NCI-H345 treated with DMSO at 0.1 percent for 48 hours (cell line): ENCODE measurements around the gene APPBP2.

Source experiments
- DNase-seq: peaks from one replicate; lab custom pipeline; 2025; ENCODE audit not compliant: unreplicated experiment; lab: John Stamatoyannopoulos, UW

Gene APPBP2

GRCh38 chr17:60398227-60398959, 127.6 kb downstream of the APPBP2 start:
- DNase-seq, result no peak

GRCh38 chr17:60396412-60396811, 129.6 kb downstream of the APPBP2 start:
- DNase-seq, result no peak

GRCh38 chr17:60395508-60396065, 130.5 kb downstream of the APPBP2 start:
- peak; percentile 4 for DNase-seq

GRCh38 chr17:60393840-60394723, 132.0 kb downstream of the APPBP2 start:
- no peak for DNase-seq
